HG02885 (cell line): ENCODE data around the gene STYK1.
"Not testable (repeated sequence)": the region's sequence is repeated elsewhere in the genome, so short reads cannot be mapped to it uniquely, and the experiment has no call there.

Experiments
- ATAC-seq: cut with Tn5 transposase; IDR thresholded peaks from one replicate; pipeline ENCODE4 v1.9.1; 2021; ENCODE audit warnings: mild to moderate bottlenecking; ENCODE audit not compliant: unreplicated experiment, poor library complexity

STYK1 gene

GRCh38 chr12:10697156-10697555 is 23.3 kb upstream of the STYK1 start:
- ATAC-seq: no peak

DNA sequence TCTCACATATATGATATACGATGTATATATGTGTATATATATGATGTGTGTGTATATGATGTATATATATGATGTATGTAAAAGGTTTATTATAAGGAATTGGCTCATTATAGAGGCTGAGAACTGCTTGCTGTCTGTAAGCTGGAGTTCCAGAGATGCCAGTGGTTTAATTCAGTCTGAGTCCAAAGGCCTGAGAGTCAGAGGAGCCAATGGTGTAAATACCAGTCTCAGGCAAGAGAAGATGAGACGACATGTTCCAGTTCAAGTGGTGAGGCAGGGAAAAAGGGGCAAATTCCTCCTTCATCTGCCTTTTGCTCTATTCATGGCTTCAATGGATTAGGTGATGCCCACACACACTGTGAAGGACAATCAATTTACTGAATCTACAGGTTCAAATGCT is 17.1 kb upstream of the STYK1 start:
- no peak for ATAC-seq

DNA sequence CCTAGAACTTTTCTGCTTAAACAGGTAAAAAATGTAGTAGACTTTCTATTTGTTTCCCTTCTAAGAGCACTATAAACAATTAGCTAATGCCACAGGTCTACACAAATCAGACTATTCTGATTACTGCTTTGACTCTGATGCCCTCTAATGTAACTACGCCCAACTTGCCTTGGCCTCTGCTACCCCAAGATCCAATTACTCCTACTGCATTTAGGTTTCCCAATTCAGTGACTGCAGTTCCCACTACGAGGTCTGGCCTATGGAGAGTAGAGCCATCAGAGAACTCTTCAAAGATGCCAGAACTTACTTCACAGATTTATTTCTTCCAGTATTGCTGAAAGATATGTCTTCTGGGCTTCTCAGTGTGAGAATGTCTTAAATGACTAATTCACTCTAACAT is 15.3 kb upstream of the STYK1 start:
- ATAC-seq: no peak

DNA sequence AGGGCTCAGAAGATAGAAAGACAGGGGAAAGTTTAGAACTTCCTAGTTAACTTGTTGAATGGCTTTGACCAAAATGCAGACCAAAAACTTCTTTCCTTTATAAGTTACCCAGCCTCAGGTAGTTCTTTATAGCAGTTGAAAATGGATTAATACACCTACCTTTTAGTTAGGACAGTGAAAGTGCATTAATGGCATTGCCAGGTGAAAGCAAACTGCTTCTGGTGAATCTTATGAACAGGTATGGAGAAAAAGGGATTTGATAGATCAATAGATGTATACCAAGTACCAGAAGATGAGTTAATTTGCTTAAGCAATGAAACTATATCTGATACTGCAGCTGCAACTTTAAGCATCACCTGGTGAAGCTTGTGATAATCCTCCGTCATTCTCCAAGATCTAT is 14.2 kb upstream of the STYK1 start:
- no peak for ATAC-seq

GRCh38 chr12:10672231-10672868 is 1.5 kb downstream of the STYK1 start:
- no peak for ATAC-seq

- ATAC-seq: no peak
Measured at GRCh38 chr12:10669533-10669932, 4.3 kb downstream of the STYK1 start.

- ATAC-seq: no peak
Measured at GRCh38 chr12:10668526-10668925, 5.3 kb downstream of the STYK1 start.

DNA sequence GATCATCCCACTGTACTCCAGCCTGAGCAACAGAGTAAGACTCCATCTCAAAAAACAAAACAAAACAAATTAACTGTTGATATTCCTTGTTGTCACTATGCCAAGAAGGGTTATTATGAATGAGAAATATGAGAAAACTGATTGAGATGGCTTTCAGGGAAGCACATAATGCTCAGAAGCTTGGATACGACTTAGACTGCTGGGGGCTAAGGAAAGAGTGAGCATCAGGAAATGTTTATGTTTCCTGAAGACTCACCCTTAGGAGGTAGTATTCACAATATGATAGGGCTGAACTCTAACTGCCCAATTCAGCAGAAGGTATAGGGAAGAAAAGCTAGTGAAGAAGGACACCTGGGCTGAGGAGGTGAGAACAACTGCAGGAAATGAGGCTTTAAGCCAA is 6.3 kb downstream of the STYK1 start:
- ATAC-seq: no peak

DNA sequence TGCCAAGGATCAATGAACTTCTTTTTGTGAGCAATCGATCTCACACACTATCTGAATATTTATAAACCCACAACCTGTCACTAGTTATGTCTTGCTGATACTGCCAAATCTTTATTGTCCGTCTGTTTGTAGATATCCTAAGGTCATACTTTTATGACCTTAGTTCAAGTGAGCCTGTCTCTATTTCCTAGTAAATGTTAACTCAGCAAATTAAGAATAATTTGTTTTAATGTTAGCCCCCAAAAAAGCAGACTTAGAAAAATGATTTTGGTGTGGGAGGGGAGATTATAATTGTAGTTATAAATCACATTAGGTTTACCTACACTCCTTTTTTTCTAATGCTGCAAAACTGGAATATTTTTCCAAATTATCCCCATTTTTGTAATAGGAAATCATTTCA is 9.4 kb downstream of the STYK1 start:
- ATAC-seq: no peak

DNA sequence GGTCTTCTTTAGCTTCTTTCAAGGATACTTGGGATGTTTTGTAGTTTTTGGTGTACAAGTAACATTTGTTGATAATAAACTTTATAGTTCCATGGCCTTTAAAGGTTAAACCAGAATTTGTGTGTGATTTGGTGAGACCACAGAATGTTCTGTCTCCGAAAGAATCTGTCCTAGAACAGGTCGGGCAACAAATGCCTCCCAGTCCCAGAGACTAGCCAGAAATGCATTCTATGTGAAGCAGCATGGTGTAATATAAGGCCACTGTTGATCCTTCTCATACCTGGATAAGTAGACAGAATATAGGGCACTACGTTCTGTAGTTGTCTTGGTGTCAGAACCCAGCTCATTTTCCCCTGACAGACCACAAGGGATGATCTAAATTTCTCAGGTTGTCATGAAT is 10.0 kb downstream of the STYK1 start:
- no peak for ATAC-seq

- ATAC-seq: no peak
Measured at GRCh38 chr12:10661338-10661737, 12.5 kb downstream of the STYK1 start.

DNA sequence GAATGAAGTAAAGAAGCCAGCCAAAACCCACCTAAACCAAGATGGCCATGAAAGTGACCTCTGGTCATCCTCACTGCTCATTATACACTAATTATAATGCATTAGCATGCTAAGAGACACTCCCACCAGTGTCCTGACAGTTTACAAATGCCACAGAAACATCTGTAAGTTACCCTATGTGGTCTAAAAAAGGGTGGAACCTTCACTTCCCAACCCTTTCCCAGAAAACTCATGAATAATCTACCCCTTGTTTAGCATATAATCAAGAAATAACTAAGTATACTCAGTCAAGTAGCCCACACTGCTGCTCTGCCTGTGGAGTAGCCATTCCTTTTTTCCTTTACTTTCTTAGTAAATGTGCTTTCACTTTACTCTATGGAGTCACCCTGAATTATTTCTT is 19.8 kb downstream of the STYK1 start:
- no peak for ATAC-seq

DNA sequence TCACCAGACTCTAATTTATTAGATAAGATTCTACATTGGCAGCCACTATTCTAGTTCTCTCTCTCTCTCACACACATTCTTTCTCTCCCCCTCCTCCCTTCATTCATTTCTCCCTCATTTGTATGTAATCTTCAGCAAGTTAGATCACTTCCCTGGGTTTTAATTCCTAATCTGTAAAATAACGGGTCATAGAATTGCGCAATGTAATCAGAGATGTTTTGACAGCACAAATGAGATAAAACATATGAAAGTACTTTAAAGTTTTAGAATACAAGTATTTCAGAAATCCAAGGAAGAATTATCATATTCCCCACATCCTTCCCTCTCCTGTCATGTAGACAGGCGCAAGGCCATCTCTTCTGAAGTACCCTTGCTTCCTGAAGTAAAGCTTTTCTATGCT is 21.7 kb downstream of the STYK1 start:
- no peak for ATAC-seq

DNA sequence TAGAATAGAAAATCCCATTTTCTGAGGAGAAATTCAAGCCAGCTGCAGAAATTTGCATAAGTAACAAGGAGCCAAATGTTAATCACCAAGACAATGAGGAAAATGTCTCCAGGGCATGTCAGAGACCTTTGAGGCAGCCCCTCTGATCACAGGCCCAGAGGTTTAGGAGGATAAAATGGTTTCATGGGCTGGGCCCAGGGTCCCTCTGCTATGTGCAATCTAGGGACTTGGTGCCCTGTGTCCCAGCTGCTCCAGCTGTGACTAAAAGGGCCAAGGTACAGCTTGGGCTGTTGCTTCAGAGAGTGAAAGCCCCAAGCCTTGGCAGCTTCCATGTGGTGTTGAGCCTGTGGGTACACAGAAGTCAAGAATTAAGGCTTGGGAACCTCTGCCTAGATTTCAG is 27.3 kb downstream of the STYK1 start:
- ATAC-seq: not testable (repeated sequence)

GRCh38 chr12:10645910-10646309 is 27.9 kb downstream of the STYK1 start:
- no peak for ATAC-seq

DNA sequence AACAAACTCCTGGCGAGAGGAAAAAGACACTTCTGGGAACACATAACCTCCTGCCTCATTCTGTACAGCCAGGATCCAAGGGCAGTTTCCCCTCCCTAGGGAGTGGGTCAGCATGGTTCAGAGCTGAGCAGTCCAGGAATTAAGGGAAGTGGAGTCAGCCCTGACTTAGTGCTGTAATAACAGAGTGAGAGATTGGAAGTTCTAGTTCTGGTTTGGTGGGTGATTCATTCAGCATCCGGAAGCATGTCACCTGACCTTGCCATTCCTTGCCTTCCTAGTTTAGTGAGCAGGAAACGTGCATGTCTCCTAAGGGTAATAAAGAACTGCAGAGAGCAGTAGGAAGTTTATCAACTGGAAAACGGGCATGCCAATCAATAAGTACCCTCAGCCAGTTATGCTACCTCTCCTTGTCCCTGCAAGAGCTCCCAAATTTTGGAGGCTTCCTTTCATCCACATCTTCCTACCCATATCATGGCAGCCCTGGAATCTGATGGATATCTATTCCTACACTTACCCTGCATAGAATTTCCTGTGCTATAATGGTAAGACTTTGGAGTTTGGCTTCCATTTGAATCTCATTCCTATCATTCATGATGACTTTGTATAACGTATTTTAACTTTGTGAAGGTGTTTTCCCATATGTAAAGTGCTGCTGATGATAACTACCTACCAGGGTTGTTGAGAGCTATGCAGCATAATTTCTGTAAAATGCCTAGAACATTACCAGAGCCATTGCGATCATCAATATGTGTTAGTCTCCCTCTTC is 31.9 kb downstream of the STYK1 start:
- no peak for ATAC-seq

- no peak for ATAC-seq
Measured at GRCh38 chr12:10638728-10639127, 35.1 kb downstream of the STYK1 start.

GRCh38 chr12:10636611-10637010 is 37.2 kb downstream of the STYK1 start:
- ATAC-seq: no peak

GRCh38 chr12:10636124-10636523 is 37.7 kb downstream of the STYK1 start:
- ATAC-seq: no peak

DNA sequence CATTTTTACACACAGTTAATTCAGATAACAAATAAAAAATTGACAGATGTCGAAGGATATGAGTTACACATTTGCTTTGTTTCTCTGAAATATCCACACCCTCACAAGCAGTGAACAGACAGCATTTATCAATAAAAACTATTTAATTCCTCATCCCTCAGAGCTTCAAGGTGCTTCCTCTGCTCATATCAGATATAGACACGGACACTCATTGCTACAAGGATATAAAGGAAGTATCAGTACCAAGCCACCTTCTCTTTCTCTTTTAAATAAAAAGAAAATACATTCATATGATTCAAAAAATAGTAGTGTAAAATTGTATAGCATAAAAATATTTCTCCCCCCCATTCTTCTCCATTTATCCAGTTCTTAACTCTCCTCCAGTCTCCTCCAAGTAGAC is 38.5 kb downstream of the STYK1 start:
- ATAC-seq: no peak

GRCh38 chr12:10634427-10634826 is 39.4 kb downstream of the STYK1 start:
- ATAC-seq: no peak

DNA sequence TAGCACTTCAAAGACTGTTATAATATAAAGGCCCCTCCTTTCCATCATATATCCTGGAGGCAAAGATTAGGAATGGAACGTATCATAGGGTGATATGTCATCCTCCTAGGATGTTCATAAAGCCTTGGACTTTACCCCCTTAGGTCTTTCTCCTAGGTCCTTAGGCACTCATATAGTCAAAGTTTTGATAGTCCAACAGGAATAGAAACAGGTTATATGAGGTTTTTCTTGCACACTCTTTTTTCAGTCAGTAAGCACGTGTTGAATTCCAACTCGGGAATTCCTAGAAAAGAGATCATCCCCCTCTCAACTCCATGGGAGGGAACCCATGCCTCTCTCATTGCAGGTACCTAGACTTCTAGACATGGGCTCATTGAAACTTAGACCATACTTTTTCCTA is 40.3 kb downstream of the STYK1 start:
- ATAC-seq: no peak
